Measurements from ENCODE around the gene GPATCH1. TPM values are rescaled to one million over a fixed set of nuclear protein-coding genes. Genes with fewer than 3 reads are reported as not detected.

GPATCH1 gene
- total and polyA plus RNA-seq, 2 of the 13 experiments (the other 11 are each of a cell fraction or from before 2014, with no cell fraction given): 6.8 to 6.9 TPM

GRCh38 chr19:33064792-33065550, 16.0 kb upstream of the GPATCH1 start, which contains the start of gene RHPN2 (continued):
- TF ChIP-seq CEBPB (IDR thresholded peaks at IDR 0.05; ENCODE audit: borderline replicate concordance, low read depth, low read length) (no peak), BCL3 (CRISPR knock-in tag; IDR thresholded peaks at IDR 0.05) (no peak), ZNF782 (CRISPR knock-in tag; IDR thresholded peaks at IDR 0.05; ENCODE audit: borderline replicate concordance) (no peak), YY1 (IDR thresholded peaks at IDR 0.05; ENCODE audit: insufficient read depth, insufficient replicate concordance, low read depth, low read length) (peak; percentile 4), THYN1 (CRISPR knock-in tag; IDR thresholded peaks at IDR 0.05; ENCODE audit: borderline replicate concordance, low read depth) (no peak), ADNP (CRISPR knock-in tag; IDR thresholded peaks at IDR 0.05) (no peak; the same call in 1 of the 2 replicates), REST (IDR thresholded peaks at IDR 0.05; ENCODE audit: borderline replicate concordance in 1 of 2, low read depth in 1 of 2, low read length in 2 of 2) (no peak), TBP (CRISPR knock-in tag; IDR thresholded peaks at IDR 0.05) (no peak), SMAD3 (CRISPR knock-in tag; IDR thresholded peaks at IDR 0.05) (no peak), ZNF280D (CRISPR knock-in tag; IDR thresholded peaks at IDR 0.05) (no peak), ZNF446 (CRISPR knock-in tag; IDR thresholded peaks at IDR 0.05) (no peak), SMYD3 (CRISPR knock-in tag; IDR thresholded peaks at IDR 0.05) (no peak), DNMT1 (CRISPR knock-in tag; IDR thresholded peaks at IDR 0.05) (no peak), ZBTB46 (CRISPR knock-in tag; IDR thresholded peaks at IDR 0.05; ENCODE audit: borderline replicate concordance) (no peak), AGO2 (optimal IDR thresholded peaks at IDR 0.05; ENCODE audit: low read depth, low read length) (no peak), DNMT3B (CRISPR knock-in tag; conservative IDR thresholded peaks at IDR 0.05) (no peak), KAT2B (IDR thresholded peaks at IDR 0.05; ENCODE audit: borderline replicate concordance, low read depth, low read length) (no peak), FOSL1 (CRISPR knock-in tag; IDR thresholded peaks at IDR 0.05; ENCODE audit: borderline replicate concordance) (no peak), ZNF776 (CRISPR knock-in tag; IDR thresholded peaks at IDR 0.05) (peak; percentile 64), GTF2F1 (IDR thresholded peaks at IDR 0.05; ENCODE audit: low read length) (no peak)
